Measurements from ENCODE around the gene STEAP2. TPM values are rescaled to one million over a fixed set of nuclear protein-coding genes. Genes with fewer than 3 reads are reported as not detected.

Gene STEAP2
- total and polyA plus RNA-seq, 2 of the 4 experiments (the other 2 are of a cell fraction), result 1.8 to 3.9 TPM

DNA sequence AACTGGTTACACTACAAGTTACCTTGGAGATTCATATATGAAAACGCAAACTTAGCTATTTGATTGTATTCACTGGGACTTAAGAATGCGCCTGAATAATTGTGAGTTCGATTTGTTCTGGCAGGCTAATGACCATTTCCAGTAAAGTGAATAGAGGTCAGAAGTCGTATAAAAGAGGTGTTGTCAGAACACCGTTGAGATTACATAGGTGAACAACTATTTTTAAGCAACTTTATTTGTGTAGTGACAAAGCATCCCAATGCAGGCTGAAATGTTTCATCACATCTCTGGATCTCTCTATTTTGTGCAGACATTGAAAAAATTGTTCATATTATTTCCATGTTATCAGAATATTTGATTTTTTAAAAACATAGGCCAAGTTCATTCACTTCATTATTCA is 48.0 kb upstream of the STEAP2 start (continued):
- TF ChIP-seq NFE2L2 (IDR thresholded peaks at IDR 0.05; ENCODE audit: low read depth, low read length), result no peak
- TF ChIP-seq, protein P1, sequence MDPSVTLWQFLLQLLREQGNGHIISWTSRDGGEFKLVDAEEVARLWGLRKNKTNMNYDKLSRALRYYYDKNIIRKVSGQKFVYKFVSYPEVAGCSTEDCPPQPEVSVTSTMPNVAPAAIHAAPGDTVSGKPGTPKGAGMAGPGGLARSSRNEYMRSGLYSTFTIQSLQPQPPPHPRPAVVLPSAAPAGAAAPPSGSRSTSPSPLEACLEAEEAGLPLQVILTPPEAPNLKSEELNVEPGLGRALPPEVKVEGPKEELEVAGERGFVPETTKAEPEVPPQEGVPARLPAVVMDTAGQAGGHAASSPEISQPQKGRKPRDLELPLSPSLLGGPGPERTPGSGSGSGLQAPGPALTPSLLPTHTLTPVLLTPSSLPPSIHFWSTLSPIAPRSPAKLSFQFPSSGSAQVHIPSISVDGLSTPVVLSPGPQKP (IDR thresholded peaks at IDR 0.05; ENCODE audit: borderline replicate concordance, low read depth, low read length), result no peak
- TF ChIP-seq POLR2A (IDR thresholded peaks at IDR 0.05; ENCODE audit: low read depth, low read length), result no peak
- TF ChIP-seq SMC3 (IDR thresholded peaks at IDR 0.05; ENCODE audit: low read depth, low read length), result no peak
- TF ChIP-seq CEBPB (IDR thresholded peaks at IDR 0.05; ENCODE audit: low read depth, low read length), result no peak

DNA sequence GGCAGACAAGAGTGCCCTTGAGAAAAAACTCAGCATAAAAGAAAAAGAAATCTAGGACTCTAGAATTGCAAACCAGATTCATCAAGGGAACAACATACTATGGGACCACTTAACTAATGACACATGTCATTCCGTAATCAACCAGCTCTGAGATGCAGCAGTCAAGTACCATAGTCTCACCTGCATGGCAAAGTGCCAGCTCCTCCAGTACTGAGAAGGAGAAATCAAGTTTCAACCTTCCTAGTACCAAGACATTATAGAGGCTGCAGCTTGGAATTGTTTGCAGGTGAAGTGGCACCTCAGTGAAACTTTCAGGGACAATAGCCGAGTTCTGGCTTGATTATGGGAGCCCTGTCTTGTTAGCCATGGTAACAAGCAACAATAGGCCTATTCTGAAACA is 45.8 kb upstream of the STEAP2 start:
- DNase-seq (no peak), ATAC-seq (ENCODE audit: low read depth) (no peak)
- dilution Hi-C loops (cut with HindIII; ENCODE audit: low sequenced_read_pairs, unreplicated experiment), result no loop called here
- no peak overlapping the region for H3K4me3 ChIP-seq (ENCODE audit: insufficient read depth, low read depth, low read length)
- H3K36me3 ChIP-seq (ENCODE audit: control insufficient read depth, insufficient read depth, low read length), result no peaks in the 10 kb centered on the region
- no peak overlapping the region for H4K8ac ChIP-seq (ENCODE audit: low read depth in 2 of 2, low read length in 2 of 2)
- H3K4me2 ChIP-seq (ENCODE audit: low read depth, low read length), result no peak overlapping the region
- no peaks in the 10 kb centered on the region for H3K9me1 ChIP-seq (ENCODE audit: insufficient read depth, low read length)
- H2BK120ac ChIP-seq (ENCODE audit: low read depth, low read length), result no peak overlapping the region
- no peaks in the 10 kb centered on the region for H4K20me1 ChIP-seq (ENCODE audit: insufficient read depth, low read length)
- H3K9ac ChIP-seq (ENCODE audit: low read depth, low read length), result no peak overlapping the region
- H3K79me1 ChIP-seq (ENCODE audit: low read depth in 1 of 2, low read length in 2 of 2), result no peaks in the 10 kb centered on the region
- no peak overlapping the region for H3K23ac ChIP-seq (ENCODE audit: low read depth, low read length)
- no peak overlapping the region for H2BK20ac ChIP-seq (ENCODE audit: low read depth, low read length)
- no peak overlapping the region for H2BK15ac ChIP-seq (ENCODE audit: low read depth, low read length)
- no peaks in the 10 kb centered on the region; the same call in 1 of the 2 replicates for H3K9me3 ChIP-seq (ENCODE audit: control insufficient read depth, insufficient read depth, low read length)
- no TSS peak for BruUV-seq (replicated peaks)
- no peak overlapping the region for H2AK9ac ChIP-seq (replicated peaks; ENCODE audit: low read depth, low read length, poor library complexity)
- intact Hi-C loops (cut with micrococcal nuclease), result no loop called here
- H3K56ac ChIP-seq (ENCODE audit: extremely low read depth, insufficient read depth, low read length), result no peak overlapping the region
- ChIA-PET CTCF (interaction anchor here (1.1 kb wide), 1 partner anchor 93 kb away, joined by 3 read pairs; no protein-coding TSS in a partner anchor), POLR2A (ENCODE audit: unreplicated experiment) (no interaction called here)
- H4K91ac ChIP-seq (ENCODE audit: insufficient read depth, low read depth, low read length), result no peak overlapping the region
- H2AFZ ChIP-seq (replicated peaks; ENCODE audit: low read length, poor library complexity), result no peak overlapping the region
- no peak overlapping the region for H2BK5ac ChIP-seq (ENCODE audit: low read depth, low read length, poor library complexity, severe bottlenecking)
- no peak overlapping the region for H3K14ac ChIP-seq (replicated peaks; ENCODE audit: low read depth, low read length)
- H3K18ac ChIP-seq (ENCODE audit: low read depth, low read length), result no peak overlapping the region
- H4K5ac ChIP-seq (ENCODE audit: low read depth, low read length), result no peak overlapping the region
- no CpG with 5 or more reads among the region's 2 CpGs for WGBS, 2 experiments (ENCODE audit: extremely low coverage in 2 of 2, insufficient read length in 1 of 2)
- H3K4ac ChIP-seq (ENCODE audit: low read depth, low read length), result no peak overlapping the region
- no peaks in the 10 kb centered on the region for H3K27me3 ChIP-seq (ENCODE audit: control insufficient read depth, insufficient read depth, low read length)
- no peaks in the 10 kb centered on the region for H3K4me1 ChIP-seq (ENCODE audit: control insufficient read depth, insufficient read depth, low read length)
- in situ Hi-C loops (cut with MboI; ENCODE audit: low sequenced_read_pairs), result loop anchor here (10.0 kb wide), 2 partner anchors 99 to 269 kb away; no protein-coding TSS in a partner anchor
- no peak overlapping the region for H2AK5ac ChIP-seq (ENCODE audit: low read depth, low read length)
- no peak overlapping the region for H3K27ac ChIP-seq (ENCODE audit: insufficient read depth, low read length)
- TF ChIP-seq RAD21 (IDR thresholded peaks at IDR 0.05; ENCODE audit: low read length), result no peak
- TF ChIP-seq CHD1 (IDR thresholded peaks at IDR 0.05; ENCODE audit: low read depth, low read length), result no peak
- TF ChIP-seq RFX5 (IDR thresholded peaks at IDR 0.05; ENCODE audit: low read depth, low read length), result no peak
- TF ChIP-seq, protein P2, sequence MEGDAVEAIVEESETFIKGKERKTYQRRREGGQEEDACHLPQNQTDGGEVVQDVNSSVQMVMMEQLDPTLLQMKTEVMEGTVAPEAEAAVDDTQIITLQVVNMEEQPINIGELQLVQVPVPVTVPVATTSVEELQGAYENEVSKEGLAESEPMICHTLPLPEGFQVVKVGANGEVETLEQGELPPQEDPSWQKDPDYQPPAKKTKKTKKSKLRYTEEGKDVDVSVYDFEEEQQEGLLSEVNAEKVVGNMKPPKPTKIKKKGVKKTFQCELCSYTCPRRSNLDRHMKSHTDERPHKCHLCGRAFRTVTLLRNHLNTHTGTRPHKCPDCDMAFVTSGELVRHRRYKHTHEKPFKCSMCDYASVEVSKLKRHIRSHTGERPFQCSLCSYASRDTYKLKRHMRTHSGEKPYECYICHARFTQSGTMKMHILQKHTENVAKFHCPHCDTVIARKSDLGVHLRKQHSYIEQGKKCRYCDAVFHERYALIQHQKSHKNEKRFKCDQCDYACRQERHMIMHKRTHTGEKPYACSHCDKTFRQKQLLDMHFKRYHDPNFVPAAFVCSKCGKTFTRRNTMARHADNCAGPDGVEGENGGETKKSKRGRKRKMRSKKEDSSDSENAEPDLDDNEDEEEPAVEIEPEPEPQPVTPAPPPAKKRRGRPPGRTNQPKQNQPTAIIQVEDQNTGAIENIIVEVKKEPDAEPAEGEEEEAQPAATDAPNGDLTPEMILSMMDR (conservative IDR thresholded peaks at IDR 0.05; ENCODE audit: low read depth, low read length), result no peak
- no peak for TF ChIP-seq SMC3 (IDR thresholded peaks at IDR 0.05; ENCODE audit: low read depth, low read length)
- no peak for TF ChIP-seq MXI1 (IDR thresholded peaks at IDR 0.05; ENCODE audit: borderline replicate concordance, low read depth, low read length)
- TF ChIP-seq RCOR1 (IDR thresholded peaks at IDR 0.05; ENCODE audit: insufficient replicate concordance, low read length), result no peak
- TF ChIP-seq, protein P1 (IDR thresholded peaks at IDR 0.05; ENCODE audit: borderline replicate concordance, low read depth, low read length), result no peak
- TF ChIP-seq, protein P3, sequence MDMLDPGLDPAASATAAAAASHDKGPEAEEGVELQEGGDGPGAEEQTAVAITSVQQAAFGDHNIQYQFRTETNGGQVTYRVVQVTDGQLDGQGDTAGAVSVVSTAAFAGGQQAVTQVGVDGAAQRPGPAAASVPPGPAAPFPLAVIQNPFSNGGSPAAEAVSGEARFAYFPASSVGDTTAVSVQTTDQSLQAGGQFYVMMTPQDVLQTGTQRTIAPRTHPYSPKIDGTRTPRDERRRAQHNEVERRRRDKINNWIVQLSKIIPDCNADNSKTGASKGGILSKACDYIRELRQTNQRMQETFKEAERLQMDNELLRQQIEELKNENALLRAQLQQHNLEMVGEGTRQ (IDR thresholded peaks at IDR 0.05; ENCODE audit: low read depth, low read length), result no peak

All from IMR-90 (cell line).